22Rv1 (cell line): ENCODE measurements around the gene PXT1.
"Not testable (repeated sequence)": the region's sequence is repeated elsewhere in the genome, so short reads cannot be mapped to it uniquely, and the experiment has no call there.

Experiments used
- CTCF ChIP-seq: fragments of 450-650 bp; IDR thresholded peaks from 2 replicates; pipeline ENCODE4 v1.5.1; 2017; ENCODE audit warnings: mild to moderate bottlenecking
- ZFX ChIP-seq: fragments of 450-650 bp; IDR thresholded peaks from 2 replicates; pipeline ENCODE4 v1.6.1; 2017; ENCODE audit warnings: antibody characterized with exemption, borderline replicate concordance

DNA sequence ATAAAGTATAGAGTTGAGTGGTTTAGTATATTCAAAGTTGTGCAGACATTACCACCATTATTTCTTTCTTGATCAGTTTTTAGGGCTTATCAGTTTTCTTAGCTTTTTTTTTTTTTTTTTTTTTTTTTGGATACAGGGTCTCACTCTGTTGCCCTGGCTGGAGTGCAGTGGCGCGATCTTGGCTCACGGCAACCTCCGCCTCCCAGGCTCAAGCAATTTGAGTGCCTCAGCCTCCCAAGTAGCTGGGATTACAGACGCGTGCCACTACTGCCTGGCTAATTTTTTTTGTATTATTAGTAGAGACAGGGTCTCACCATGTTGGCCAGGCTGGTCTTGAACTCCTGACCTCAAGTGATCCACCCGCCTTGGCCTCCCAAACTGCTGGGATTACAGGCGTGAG, 10.2 kb upstream of the PXT1 start:
- TF ChIP-seq CTCF, ZFX: not testable (repeated sequence)
